HL-60 (cell line): Measurements from ENCODE around the gene UGT1A7.

Experiments
- CTCF ChIP-seq: IDR thresholded peaks from one replicate; pipeline ENCODE4 v1.5.1; 2011; ENCODE audit warnings: low read length, control low read depth, inconsistent platforms; ENCODE audit not compliant: insufficient read depth
- POLR2AphosphoS5 ChIP-seq: IDR thresholded peaks from 2 replicates; pipeline ENCODE4 v1.6.1; 2012; ENCODE audit warnings: low read depth
- REST ChIP-seq: IDR thresholded peaks from 2 replicates; pipeline ENCODE4 v1.6.1; 2012; ENCODE audit warnings: low read depth; ENCODE audit not compliant: insufficient replicate concordance

GRCh38 chr2:233799087-233799665 is 117.5 kb downstream of the UGT1A7 start:
- TF ChIP-seq POLR2AphosphoS5 (no peak), CTCF (no peak), REST (no peak)
